Measurements from ENCODE around the gene ZBTB11. TPM values are rescaled to one million over a fixed set of nuclear protein-coding genes. Genes with fewer than 3 reads are reported as not detected.
"Not testable (repeated sequence)": the region's sequence is repeated elsewhere in the genome, so short reads cannot be mapped to it uniquely, and the experiment has no call there.

The ZBTB11 gene
- total RNA-seq, 2 donors from 2014 or later, result 12.2 to 14.3 TPM

- Histone ChIP-seq H3K9me3 (no peaks in the 10 kb centered on the region), H3K4me3 (no peak overlapping the region), H3K4me1 (peaks cover 3% of the 10 kb centered on the region), H3K27ac (no peak overlapping the region), H3K27me3 (no peaks in the 10 kb centered on the region), H3K36me3 (no peaks in the 10 kb centered on the region), H3K9ac (ENCODE audit: low read depth in 2 of 2, low read length in 2 of 2) (no peak overlapping the region)
- TF ChIP-seq CTCF (IDR thresholded peaks at IDR 0.05), result no peak
- intact Hi-C loops (cut with DNase I), result no loop called here
- DNase-seq, result no peak
Measured at GRCh38 chr3:101722394-101723173, 45.7 kb upstream of the ZBTB11 start.

GRCh38 chr3:101720851-101721840 is 44.2 kb upstream of the ZBTB11 start:
- no peak for TF ChIP-seq CTCF (IDR thresholded peaks at IDR 0.05)
- H3K27ac ChIP-seq, result no peak overlapping the region
- intact Hi-C loops (cut with DNase I), result no loop called here
- H3K4me3 ChIP-seq, result no peak overlapping the region
- no peaks in the 10 kb centered on the region for H3K36me3 ChIP-seq
- no peaks in the 10 kb centered on the region for H3K27me3 ChIP-seq
- H3K9ac ChIP-seq (ENCODE audit: low read depth in 2 of 2, low read length in 2 of 2), result no peak overlapping the region
- H3K9me3 ChIP-seq, result no peaks in the 10 kb centered on the region
- no peak for DNase-seq
- H3K4me1 ChIP-seq, result peaks cover 3% of the 10 kb centered on the region

GRCh38 chr3:101719604-101720185 is 42.8 kb upstream of the ZBTB11 start:
- no peak for TF ChIP-seq CTCF (IDR thresholded peaks at IDR 0.05)
- no peak overlapping the region for H3K4me3 ChIP-seq
- no peaks in the 10 kb centered on the region for H3K9me3 ChIP-seq
- H3K27me3 ChIP-seq, result no peaks in the 10 kb centered on the region
- no peak overlapping the region for H3K27ac ChIP-seq
- H3K36me3 ChIP-seq, result no peaks in the 10 kb centered on the region
- no peaks in the 10 kb centered on the region for H3K4me1 ChIP-seq
- DNase-seq, result no peak
- no peak overlapping the region for H3K9ac ChIP-seq (ENCODE audit: low read depth in 2 of 2, low read length in 2 of 2)
- intact Hi-C loops (cut with DNase I), result no loop called here

- Histone ChIP-seq H3K4me1 (no peaks in the 10 kb centered on the region), H3K36me3 (no peaks in the 10 kb centered on the region), H3K27me3 (no peaks in the 10 kb centered on the region), H3K9ac (ENCODE audit: low read depth in 2 of 2, low read length in 2 of 2) (no peak overlapping the region), H3K27ac (no peak overlapping the region), H3K4me3 (no peak overlapping the region), H3K9me3 (no peaks in the 10 kb centered on the region)
- DNase-seq, result no peak
- TF ChIP-seq CTCF (IDR thresholded peaks at IDR 0.05), result no peak
- intact Hi-C loops (cut with DNase I), result no loop called here
Measured at GRCh38 chr3:101718455-101718854, 41.5 kb upstream of the ZBTB11 start.

- intact Hi-C loops (cut with DNase I), result loop anchor here (10.0 kb wide), 1 partner anchor 516 kb away; no protein-coding TSS in a partner anchor
- no peaks in the 10 kb centered on the region for H3K9me3 ChIP-seq
- DNase-seq, result no peak
- H3K27me3 ChIP-seq, result no peaks in the 10 kb centered on the region
- TF ChIP-seq CTCF (IDR thresholded peaks at IDR 0.05), result no peak
- H3K9ac ChIP-seq (ENCODE audit: low read depth in 2 of 2, low read length in 2 of 2), result no peak overlapping the region
- no peaks in the 10 kb centered on the region for H3K4me1 ChIP-seq
- no peaks in the 10 kb centered on the region for H3K36me3 ChIP-seq
- no peak overlapping the region for H3K27ac ChIP-seq
- H3K4me3 ChIP-seq, result no peak overlapping the region
Measured at GRCh38 chr3:101709126-101709525, 32.2 kb upstream of the ZBTB11 start.

GRCh38 chr3:101704639-101705038 is 27.7 kb upstream of the ZBTB11 start:
- H3K27ac ChIP-seq; H3K27me3 ChIP-seq; H3K36me3 ChIP-seq; H3K4me1 ChIP-seq; H3K9ac ChIP-seq (ENCODE audit: low read depth in 2 of 2, low read length in 2 of 2); DNase-seq; H3K9me3 ChIP-seq; H3K4me3 ChIP-seq: not testable (repeated sequence)
- intact Hi-C loops (cut with DNase I), result loop anchor here (10.0 kb wide), 1 partner anchor 520 kb away; no protein-coding TSS in a partner anchor

Measured in colonic mucosa (tissue), 4 donors.